ENCODE measurements around the gene STOML2. TPM values are rescaled to one million over a fixed set of nuclear protein-coding genes. Genes with fewer than 3 reads are reported as not detected.
"Not testable (repeated sequence)": the region's sequence is repeated elsewhere in the genome, so short reads cannot be mapped to it uniquely, and the experiment has no call there.

The STOML2 gene, protein sequence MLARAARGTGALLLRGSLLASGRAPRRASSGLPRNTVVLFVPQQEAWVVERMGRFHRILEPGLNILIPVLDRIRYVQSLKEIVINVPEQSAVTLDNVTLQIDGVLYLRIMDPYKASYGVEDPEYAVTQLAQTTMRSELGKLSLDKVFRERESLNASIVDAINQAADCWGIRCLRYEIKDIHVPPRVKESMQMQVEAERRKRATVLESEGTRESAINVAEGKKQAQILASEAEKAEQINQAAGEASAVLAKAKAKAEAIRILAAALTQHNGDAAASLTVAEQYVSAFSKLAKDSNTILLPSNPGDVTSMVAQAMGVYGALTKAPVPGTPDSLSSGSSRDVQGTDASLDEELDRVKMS
- total RNA-seq: 100 to 1,000 TPM in 1 of 2 donors, 10 to 100 TPM in 1; 87.1 to 115 TPM
- polyA plus RNA-seq (ENCODE audit: insufficient read depth, low read depth, low replicate concordance): 102 TPM
- long read RNA-seq, donor 1, transcript STOML2-201 (10 exons, 1,278 nt): major isoform, 61 of 109 reads
- long read RNA-seq, donor 1, partial matches to known transcripts: 47 of 109 reads
- long read RNA-seq, donor 1, other reads (novel, unspliced or antisense): 0 of 109 reads
- long read RNA-seq, donor 2, transcript STOML2-201 (10 exons, 1,278 nt): major isoform, 34 of 58 reads
- long read RNA-seq, donor 2, partial matches to known transcripts: 22 of 58 reads
- long read RNA-seq, donor 2, other reads (novel, unspliced or antisense): 0 of 58 reads

DNA sequence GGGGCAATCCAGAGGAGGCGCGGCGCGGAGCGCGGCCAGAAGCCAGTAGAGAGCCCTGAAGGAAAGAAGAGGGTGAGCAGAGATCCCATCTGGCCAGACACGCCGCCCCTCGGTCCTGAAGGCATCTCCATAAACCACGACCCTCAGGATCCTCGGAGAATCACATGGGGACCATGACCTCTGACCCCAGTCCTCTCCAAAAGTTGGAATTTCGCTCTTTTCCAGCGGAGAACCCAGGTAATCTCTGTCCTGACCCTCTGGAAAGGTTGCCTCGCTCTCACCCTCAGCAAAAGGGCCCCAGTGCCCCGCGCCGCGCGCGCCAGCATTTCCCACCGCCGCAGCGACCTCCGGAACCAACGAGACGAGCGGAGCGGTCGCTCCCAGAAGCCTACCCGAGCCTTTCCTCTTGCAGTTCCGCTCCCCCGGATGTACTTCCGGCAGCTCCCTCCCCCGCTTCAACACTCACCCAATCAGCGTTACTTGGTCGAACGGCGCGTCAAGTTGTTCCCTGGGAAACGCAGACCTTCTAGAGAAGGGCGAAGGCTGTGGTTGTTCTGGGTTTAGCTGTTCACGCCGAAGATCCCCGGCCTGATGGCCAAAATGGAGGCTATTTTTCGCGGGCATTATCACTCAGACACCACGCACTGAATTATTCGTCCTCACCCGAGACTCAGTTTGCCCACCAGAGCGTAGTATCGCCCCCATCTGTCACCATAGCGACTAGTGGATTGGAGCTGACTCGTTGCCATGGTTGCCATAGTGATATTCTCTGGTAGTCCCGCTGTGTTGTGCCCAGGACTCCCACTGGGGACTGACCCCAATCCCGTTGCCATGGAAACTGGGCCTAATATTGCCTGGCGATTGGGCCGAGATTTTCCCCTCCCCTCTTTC lies at the start of gene STOML2:
Gene STOML2, minus strand, starts transcription at position 363 of the 891 bp plus-strand sequence. Its CDS starts 37 bp downstream, at position 326.
- Histone ChIP-seq H3K27ac (peak within 1 kb of the TSS; percentile 60 to 90), H3K36me3 (ENCODE audit: low read depth, missing control alignments) (no peaks in the 10 kb centered on the region), H3K9me3 (no peaks in the 10 kb centered on the region), H3K4me1 (peaks cover 12% of the 10 kb centered on the region), H3K4me3 (peak within 1 kb of the TSS; percentile 77 to 78), H3K27me3 (no peaks in the 10 kb centered on the region)
- WGBS, 2 donors: 0% methylated on average over 38 to 50 of the region's 57 CpGs
- TF ChIP-seq, protein P1, sequence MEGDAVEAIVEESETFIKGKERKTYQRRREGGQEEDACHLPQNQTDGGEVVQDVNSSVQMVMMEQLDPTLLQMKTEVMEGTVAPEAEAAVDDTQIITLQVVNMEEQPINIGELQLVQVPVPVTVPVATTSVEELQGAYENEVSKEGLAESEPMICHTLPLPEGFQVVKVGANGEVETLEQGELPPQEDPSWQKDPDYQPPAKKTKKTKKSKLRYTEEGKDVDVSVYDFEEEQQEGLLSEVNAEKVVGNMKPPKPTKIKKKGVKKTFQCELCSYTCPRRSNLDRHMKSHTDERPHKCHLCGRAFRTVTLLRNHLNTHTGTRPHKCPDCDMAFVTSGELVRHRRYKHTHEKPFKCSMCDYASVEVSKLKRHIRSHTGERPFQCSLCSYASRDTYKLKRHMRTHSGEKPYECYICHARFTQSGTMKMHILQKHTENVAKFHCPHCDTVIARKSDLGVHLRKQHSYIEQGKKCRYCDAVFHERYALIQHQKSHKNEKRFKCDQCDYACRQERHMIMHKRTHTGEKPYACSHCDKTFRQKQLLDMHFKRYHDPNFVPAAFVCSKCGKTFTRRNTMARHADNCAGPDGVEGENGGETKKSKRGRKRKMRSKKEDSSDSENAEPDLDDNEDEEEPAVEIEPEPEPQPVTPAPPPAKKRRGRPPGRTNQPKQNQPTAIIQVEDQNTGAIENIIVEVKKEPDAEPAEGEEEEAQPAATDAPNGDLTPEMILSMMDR (IDR thresholded peaks at IDR 0.05): no peak
- no peak for TF ChIP-seq POLR2A (IDR thresholded peaks at IDR 0.05)
- intact Hi-C loops (cut with DNase I; ENCODE audit: low total_unique reads): loop anchor here (10.0 kb wide), 1 partner anchor 108 kb away; no protein-coding TSS in a partner anchor
- peak; percentile 98 for DNase-seq

GRCh38 chr9:35147941-35148563 lies 45.1 kb upstream of the STOML2 start:
- H3K9me3 ChIP-seq; H3K36me3 ChIP-seq (ENCODE audit: low read depth, missing control alignments); H3K4me3 ChIP-seq; H3K27ac ChIP-seq; DNase-seq; H3K27me3 ChIP-seq; intact Hi-C loops (cut with DNase I; ENCODE audit: low total_unique reads); H3K4me1 ChIP-seq: not testable (repeated sequence)
- 74 to 75% methylated on average over 5 of the region's 5 CpGs for WGBS, 2 donors

DNA sequence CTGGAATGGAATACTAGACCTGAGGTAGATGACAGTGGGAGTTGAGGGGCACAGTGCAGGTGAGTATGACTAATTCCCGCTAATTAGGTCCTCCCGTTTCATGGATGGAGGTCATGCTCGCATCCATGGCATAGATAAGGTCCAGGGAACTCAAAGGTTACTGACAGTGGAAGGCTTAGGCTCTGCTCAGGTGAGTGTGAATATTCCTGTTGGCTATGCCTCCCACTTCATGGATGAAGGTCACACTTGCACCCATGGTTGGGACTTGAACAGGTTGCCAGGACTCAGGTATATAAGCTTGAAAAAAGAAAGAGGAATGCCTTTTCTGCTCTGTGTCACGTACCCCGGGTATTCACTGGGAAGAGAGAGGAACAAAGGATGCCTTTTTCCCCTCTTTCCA lies 39.1 kb upstream of the STOML2 start:
- Histone ChIP-seq H3K27ac (no peak overlapping the region), H3K27me3 (no peaks in the 10 kb centered on the region), H3K4me3 (no peak overlapping the region), H3K4me1 (no peaks in the 10 kb centered on the region), H3K36me3 (ENCODE audit: low read depth, missing control alignments) (no peaks in the 10 kb centered on the region), H3K9me3 (no peaks in the 10 kb centered on the region)
- DNase-seq: no peak
- TF ChIP-seq POLR2A (IDR thresholded peaks at IDR 0.05): no peak
- TF ChIP-seq, protein P1 (IDR thresholded peaks at IDR 0.05): no peak
- WGBS, 2 donors: 94 to 96% methylated on average over 5 of the region's 5 CpGs
- intact Hi-C loops (cut with DNase I; ENCODE audit: low total_unique reads): no loop called here

DNA sequence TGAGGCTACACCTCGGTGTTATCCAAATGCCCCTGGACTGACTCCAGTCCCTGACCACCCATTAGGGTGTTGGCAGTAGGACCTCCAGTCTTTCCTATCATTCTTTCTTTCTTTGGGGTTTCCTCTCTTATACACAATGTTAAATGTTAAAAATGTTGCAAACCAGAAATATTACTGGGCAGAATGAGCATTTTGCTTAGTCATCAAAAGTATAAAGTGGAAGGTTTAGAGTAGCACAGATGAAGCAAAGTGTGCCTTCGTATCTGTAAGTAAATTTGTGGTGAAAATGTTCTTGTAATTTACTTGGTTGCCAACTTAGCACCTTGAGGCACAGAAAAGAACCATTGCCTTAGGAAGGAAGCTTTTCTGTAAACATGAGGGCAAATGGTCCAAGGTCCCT lies 37.2 kb upstream of the STOML2 start:
- Histone ChIP-seq H3K36me3 (ENCODE audit: low read depth, missing control alignments) (no peaks in the 10 kb centered on the region), H3K27me3 (no peaks in the 10 kb centered on the region), H3K27ac (no peak overlapping the region), H3K4me3 (no peak overlapping the region), H3K9me3 (no peaks in the 10 kb centered on the region), H3K4me1 (no peaks in the 10 kb centered on the region)
- WGBS, 2 donors: 85% methylated on average over 2 of the region's 2 CpGs
- intact Hi-C loops (cut with DNase I; ENCODE audit: low total_unique reads): no loop called here
- no peak for TF ChIP-seq POLR2A (IDR thresholded peaks at IDR 0.05)
- TF ChIP-seq, protein P1 (IDR thresholded peaks at IDR 0.05): no peak
- no peak for DNase-seq
